Measurements from ENCODE around the gene ITIH3.

The ITIH3 gene

GRCh38 chr3:52773361-52774065 is 21.1 kb upstream of the ITIH3 start:
- no peaks in the 10 kb centered on the region for H3K27me3 ChIP-seq (ENCODE audit: control insufficient read depth, low read length)
- TF ChIP-seq EZH2phosphoT487 (IDR thresholded peaks at IDR 0.05; ENCODE audit: borderline replicate concordance, low read length) (no peak), CTCF (IDR thresholded peaks at IDR 0.05; ENCODE audit: low read depth, low read length, poor library complexity, severe bottlenecking) (no peak)
- H3F3A ChIP-seq (ENCODE audit: control insufficient read depth, insufficient read depth), result no peaks in the 10 kb centered on the region
- H3K9me3 ChIP-seq (ENCODE audit: control insufficient read depth, insufficient read depth, low read length), result no peaks in the 10 kb centered on the region
- no peaks in the 10 kb centered on the region for H3K9me2 ChIP-seq (replicated peaks; ENCODE audit: control insufficient read depth, low read length)
- no peak overlapping the region for H3K4me3 ChIP-seq (ENCODE audit: low read length)
- peaks cover 18% of the 10 kb centered on the region for H3K4me1 ChIP-seq (ENCODE audit: control insufficient read depth, low read length)
- peaks cover under 1% of the 10 kb centered on the region for H3K36me3 ChIP-seq (ENCODE audit: control insufficient read depth, low read length)
- no peak overlapping the region for H3K4me2 ChIP-seq (ENCODE audit: low read length)
- H4K20me1 ChIP-seq (ENCODE audit: control insufficient read depth, insufficient read depth, low read depth, low read length), result no peaks in the 10 kb centered on the region
- no peak overlapping the region for H3K27ac ChIP-seq (ENCODE audit: low read depth, low read length)
- H3K79me2 ChIP-seq (ENCODE audit: control insufficient read depth, low read length), result peaks cover 22% of the 10 kb centered on the region

- Histone ChIP-seq H3K4me1 (ENCODE audit: control insufficient read depth, low read length) (peaks cover 20% of the 10 kb centered on the region), H4K20me1 (ENCODE audit: control insufficient read depth, insufficient read depth, low read depth, low read length) (no peaks in the 10 kb centered on the region), H3K27ac (ENCODE audit: low read depth, low read length) (no peak overlapping the region), H3K27me3 (ENCODE audit: control insufficient read depth, low read length) (no peaks in the 10 kb centered on the region), H3K36me3 (ENCODE audit: control insufficient read depth, low read length) (no peaks in the 10 kb centered on the region), H3K79me2 (ENCODE audit: control insufficient read depth, low read length) (peaks cover 15% of the 10 kb centered on the region), H3K9me2 (replicated peaks; ENCODE audit: control insufficient read depth, low read length) (no peaks in the 10 kb centered on the region), H3K4me3 (ENCODE audit: low read length) (no peak overlapping the region), H3K4me2 (ENCODE audit: low read length) (no peak overlapping the region), H3F3A (ENCODE audit: control insufficient read depth, insufficient read depth) (no peaks in the 10 kb centered on the region), H3K9me3 (ENCODE audit: control insufficient read depth, insufficient read depth, low read length) (no peaks in the 10 kb centered on the region)
- TF ChIP-seq CTCF (IDR thresholded peaks at IDR 0.05; ENCODE audit: low read depth, low read length, poor library complexity, severe bottlenecking) (no peak), EZH2phosphoT487 (IDR thresholded peaks at IDR 0.05; ENCODE audit: borderline replicate concordance, low read length) (no peak)
These were observed 20.4 kb upstream of the ITIH3 start for GRCh38 chr3:52774066-52774713.

- TF ChIP-seq CTCF (IDR thresholded peaks at IDR 0.05; ENCODE audit: low read depth, low read length, poor library complexity, severe bottlenecking), result no peak
- TF ChIP-seq EZH2phosphoT487 (IDR thresholded peaks at IDR 0.05; ENCODE audit: borderline replicate concordance, low read length), result no peak
- H3K4me3 ChIP-seq (ENCODE audit: low read length), result no peak overlapping the region
- H3K4me1 ChIP-seq (ENCODE audit: control insufficient read depth, low read length), result peaks cover 20% of the 10 kb centered on the region
- no peaks in the 10 kb centered on the region for H3K36me3 ChIP-seq (ENCODE audit: control insufficient read depth, low read length)
- H3K9me3 ChIP-seq (ENCODE audit: control insufficient read depth, insufficient read depth, low read length), result no peaks in the 10 kb centered on the region
- H3K27me3 ChIP-seq (ENCODE audit: control insufficient read depth, low read length), result no peaks in the 10 kb centered on the region
- H3K27ac ChIP-seq (ENCODE audit: low read depth, low read length), result no peak overlapping the region
- H3K9me2 ChIP-seq (replicated peaks; ENCODE audit: control insufficient read depth, low read length), result no peaks in the 10 kb centered on the region
- H3K79me2 ChIP-seq (ENCODE audit: control insufficient read depth, low read length), result peaks cover 5% of the 10 kb centered on the region
- H3K4me2 ChIP-seq (ENCODE audit: low read length), result no peak overlapping the region
- H4K20me1 ChIP-seq (ENCODE audit: control insufficient read depth, insufficient read depth, low read depth, low read length), result no peaks in the 10 kb centered on the region
- H3F3A ChIP-seq (ENCODE audit: control insufficient read depth, insufficient read depth), result no peaks in the 10 kb centered on the region
These were observed 19.4 kb upstream of the ITIH3 start for GRCh38 chr3:52774901-52775864.

Measured in DOHH2 (cell line).